IMR-90 (cell line): ENCODE data around the gene DENND6A. TPM values are rescaled to one million over a fixed set of nuclear protein-coding genes. Genes with fewer than 3 reads are reported as not detected.

Source experiments
- ATAC-seq: fragments of 200-7000 bp; cut with Tn5 transposase; 2 replicates; pipeline ENCODE4 v1.9.1; 2020; ENCODE audit warnings: low read depth, mild to moderate bottlenecking, moderate library complexity
- BruUV-seq: library from RNA; stranded (reverse); fragments of 400-500 nt; replicated peaks from 2 replicates; lab custom pipeline; 2021; lab: Mats Ljungman, UMichigan
- CTCF ChIA-PET: fragments of 300-600 bp; formaldehyde crosslinking; extraction: SDS; loops from one replicate; lab custom pipeline; 2021; ENCODE audit warnings: antibody characterized with exemption; lab: Yijun Ruan, JAX
- POLR2A ChIA-PET: fragments of 300-600 bp; sonication (Branson Sonifier 250); formaldehyde crosslinking; loops from one replicate; lab custom pipeline; 2022; ENCODE audit warnings: antibody characterized with exemption; ENCODE audit not compliant: unreplicated experiment; lab: Charles Lee
- DNase-seq: peaks from one replicate; pipeline ENCODE4 v3.0.0; 2013
- H2AFZ ChIP-seq: replicated peaks from 2 replicates; pipeline ENCODE3; 2013; ENCODE audit warnings: low read length, mild to moderate bottlenecking; ENCODE audit not compliant: poor library complexity
- H2AK5ac ChIP-seq: 2 replicates; pipeline ENCODE4 v1.6.1; 2013; ENCODE audit warnings: low read depth, low read length, inconsistent platforms
- H2AK9ac ChIP-seq: replicated peaks from 2 replicates; pipeline ENCODE3; 2013; ENCODE audit warnings: mild to moderate bottlenecking, low read depth, low read length, moderate library complexity; ENCODE audit not compliant: poor library complexity
- H2BK120ac ChIP-seq: 2 replicates; pipeline ENCODE4 v1.6.1; 2013; ENCODE audit warnings: low read depth, low read length, inconsistent platforms
- H2BK15ac ChIP-seq: 3 replicates; pipeline ENCODE4 v1.6.1; 2013; ENCODE audit warnings: low read depth, low read length, inconsistent platforms
- H2BK20ac ChIP-seq: 2 replicates; pipeline ENCODE4 v1.6.1; 2013; ENCODE audit warnings: low read depth, mild to moderate bottlenecking, inconsistent platforms, low read length, moderate library complexity
- H2BK5ac ChIP-seq: 2 replicates; pipeline ENCODE4 v1.6.1; 2013; ENCODE audit warnings: mild to moderate bottlenecking, low read depth, low read length, inconsistent platforms; ENCODE audit not compliant: poor library complexity, severe bottlenecking
- H3K14ac ChIP-seq: replicated peaks from 2 replicates; pipeline ENCODE4 v1.6.1; 2013; ENCODE audit warnings: low read depth, low read length, inconsistent platforms
- H3K18ac ChIP-seq: 2 replicates; pipeline ENCODE4 v1.6.1; 2013; ENCODE audit warnings: low read depth, low read length, control low read depth
- H3K23ac ChIP-seq: 2 replicates; pipeline ENCODE4 v1.6.1; 2013; ENCODE audit warnings: low read depth, low read length, inconsistent platforms
- H3K27ac ChIP-seq: 2 replicates; pipeline ENCODE4 v1.5.1; 2013; ENCODE audit warnings: mild to moderate bottlenecking, control low read depth, low read length; ENCODE audit not compliant: insufficient read depth
- H3K27me3 ChIP-seq: 2 replicates; pipeline ENCODE4 v1.6.1; 2013; ENCODE audit warnings: low read length; ENCODE audit not compliant: control insufficient read depth, insufficient read depth
- H3K36me3 ChIP-seq: 2 replicates; pipeline ENCODE4 v1.6.1; 2013; ENCODE audit warnings: low read length, mixed read lengths; ENCODE audit not compliant: control insufficient read depth, insufficient read depth
- H3K4ac ChIP-seq: 2 replicates; pipeline ENCODE4 v1.6.1; 2013; ENCODE audit warnings: low read depth, low read length, inconsistent platforms
- H3K4me1 ChIP-seq: 2 replicates; pipeline ENCODE4 v1.6.1; 2013; ENCODE audit warnings: low read length, mixed read lengths; ENCODE audit not compliant: control insufficient read depth, insufficient read depth
- H3K4me2 ChIP-seq: 2 replicates; pipeline ENCODE4 v1.6.1; 2013; ENCODE audit warnings: low read depth, mild to moderate bottlenecking, control low read depth, low read length, moderate library complexity
- H3K4me3 ChIP-seq: 2 replicates; pipeline ENCODE4 v1.5.1; 2013; ENCODE audit warnings: low read depth, mild to moderate bottlenecking, control low read depth, low read length, moderate library complexity; ENCODE audit not compliant: insufficient read depth
- H3K56ac ChIP-seq: 2 replicates; pipeline ENCODE4 v1.6.1; 2013; ENCODE audit warnings: low read length, inconsistent platforms; ENCODE audit not compliant: insufficient read depth; ENCODE audit errors: extremely low read depth
- H3K79me1 ChIP-seq, 2 experiments: 2 replicates each; pipeline ENCODE4 v1.6.1; 2013; ENCODE audit warnings: low read length in 2 of 2, inconsistent platforms in 1 of 2, low read depth in 1 of 2
- H3K9ac ChIP-seq: 2 replicates; pipeline ENCODE4 v1.6.1; 2013; ENCODE audit warnings: low read depth, low read length, control low read depth
- H3K9me1 ChIP-seq: 2 replicates; pipeline ENCODE4 v1.6.1; 2013; ENCODE audit warnings: low read length, inconsistent platforms; ENCODE audit not compliant: insufficient read depth
- H3K9me3 ChIP-seq: 2 replicates; pipeline ENCODE4 v1.6.1; 2013; ENCODE audit warnings: low read length; ENCODE audit not compliant: control insufficient read depth, insufficient read depth
- H4K20me1 ChIP-seq: 2 replicates; pipeline ENCODE4 v1.6.1; 2013; ENCODE audit warnings: low read length, inconsistent platforms; ENCODE audit not compliant: insufficient read depth
- H4K5ac ChIP-seq: 2 replicates; pipeline ENCODE4 v1.6.1; 2013; ENCODE audit warnings: mild to moderate bottlenecking, low read depth, low read length, control low read depth
- H4K8ac ChIP-seq, 2 experiments: 2 replicates each; pipeline ENCODE4 v1.6.1; 2013; ENCODE audit warnings: low read depth in 2 of 2, low read length in 2 of 2, control low read depth in 1 of 2, inconsistent platforms in 1 of 2
- H4K91ac ChIP-seq: 2 replicates; pipeline ENCODE4 v1.6.1; 2013; ENCODE audit warnings: low read depth, low read length, inconsistent platforms; ENCODE audit not compliant: insufficient read depth
- MAFK ChIP-seq: IDR thresholded peaks from 2 replicates; pipeline ENCODE4 v1.6.1; 2012; ENCODE audit warnings: low read depth, low read length, improper control_type of control experiment
- SMC3 ChIP-seq: fragments of 150-350 bp; IDR thresholded peaks from 2 replicates; pipeline ENCODE4 v1.6.1; 2016; ENCODE audit warnings: low read depth, mild to moderate bottlenecking, antibody characterized with exemption, low read length, moderate library complexity
- WGBS, 2 experiments: methylation state at CpG; one replicate each; pipeline versions ENCODE4 v1.1.5 to v1.1.7; 2013; ENCODE audit warnings: missing lambda C conversion rate in 2 of 2; ENCODE audit not compliant: insufficient read length in 1 of 2; ENCODE audit errors: extremely low coverage in 2 of 2; 5-methylcytosine and 5-hydroxymethylcytosine counted together
- dilution Hi-C: fragments of 300-500 bp; cut with HindIII; formaldehyde crosslinking; loops from one replicate; pipeline ENCODE4 v1.14.3; 2018; ENCODE audit warnings: low sequenced_read_pairs; ENCODE audit not compliant: unreplicated experiment
- in situ Hi-C: fragments of 300-500 bp; cut with MboI; formaldehyde crosslinking; loops from 3 replicates; pipeline ENCODE4 v1.14.3; 2019; ENCODE audit warnings: low sequenced_read_pairs, inconsistent platforms, mixed read lengths
- intact Hi-C: fragments of 100-400 bp; cut with micrococcal nuclease; formaldehyde crosslinking; loops from 2 replicates; pipeline ENCODE4 v1.10.0; 2022
- polyA plus RNA-seq, 3 experiments: library from polyadenylated mRNA; depleted of rRNA; stranded (reverse); fragments of >200 nt; gene quantifications; 2 replicates each; pipeline ENCODE4 v1.2.3, GENCODE V29; 2012; ENCODE audit warnings: low replicate concordance in 1 of 3
- total RNA-seq: library from RNA; depleted of rRNA; stranded (reverse); fragments of >200 nt; gene quantifications from 2 replicates; pipeline ENCODE4 v1.2.3, GENCODE V29; 2012

The DENND6A gene
- total and polyA plus RNA-seq, 2 of the 4 experiments (the other 2 are of a cell fraction): 3.8 to 9.0 TPM

GRCh38 chr3:57577801-57578200 lies 115.1 kb downstream of the DENND6A start:
- H2BK5ac ChIP-seq: no peak overlapping the region
- H3K14ac ChIP-seq: no peak overlapping the region
- H2AK5ac ChIP-seq: no peak overlapping the region
- peaks cover 15 to 44% of the 10 kb centered on the region in 2 experiments; a peak in 3 of 4 replicates for H3K79me1 ChIP-seq
- no peaks in the 10 kb centered on the region for H3K27me3 ChIP-seq
- no peak overlapping the region for H3K4me3 ChIP-seq
- H3K4me1 ChIP-seq: no peaks in the 10 kb centered on the region; the same call in none of the 2 replicates
- ATAC-seq (no peak), DNase-seq (no peak)
- H3K27ac ChIP-seq: no peak overlapping the region
- intact Hi-C loops: no loop called here
- H3K9me1 ChIP-seq: no peaks in the 10 kb centered on the region; the same call in 1 of the 2 replicates
- no peak overlapping the region for H3K23ac ChIP-seq
- H3K18ac ChIP-seq: no peak overlapping the region
- H3K36me3 ChIP-seq: peaks cover 50% of the 10 kb centered on the region
- BruUV-seq: no TSS peak
- H4K20me1 ChIP-seq: peaks cover 95% of the 10 kb centered on the region
- no peak overlapping the region for H3K9ac ChIP-seq
- H3K56ac ChIP-seq: no peak overlapping the region
- H3K4me2 ChIP-seq: no peak overlapping the region
- H2BK20ac ChIP-seq: no peak overlapping the region
- H2BK120ac ChIP-seq: no peak overlapping the region
- H4K91ac ChIP-seq: no peak overlapping the region
- dilution Hi-C loops: no loop called here
- CTCF ChIA-PET: no interaction called here
- no peak overlapping the region for H3K4ac ChIP-seq
- no peak overlapping the region for H2AK9ac ChIP-seq
- no peak overlapping the region for H2AFZ ChIP-seq
- WGBS, 2 experiments: 90% methylated on average over 2 of the region's 9 CpGs; no CpG with 5 or more reads in 1 of the 2 experiments
- H3K9me3 ChIP-seq: no peaks in the 10 kb centered on the region
- H2BK15ac ChIP-seq: no peak overlapping the region
- in situ Hi-C loops: no loop called here
- no peak overlapping the region for H4K8ac ChIP-seq
- TF ChIP-seq MAFK: no peak
- no peak for TF ChIP-seq SMC3
- H4K5ac ChIP-seq: no peak overlapping the region
- POLR2A ChIA-PET: no interaction called here
